Pancreas (tissue), 10 donors: ENCODE results near the gene FRMD4A. TPM values are rescaled to one million over a fixed set of nuclear protein-coding genes. Genes with fewer than 3 reads are reported as not detected.
A peak's percentile ranks its signal among the peaks of the same experiment; 100 is the strongest.

Experiments
- ATAC-seq, 4 donors: fragments of 200-7000 bp; cut with Tn5 transposase; one replicate each; pipeline versions ENCODE4 v1.8.0 to v1.9.1; 2020; ENCODE audit warnings: mild to moderate bottlenecking in 4 of 4, moderate library complexity in 4 of 4
- DNase-seq, 6 donors: peaks; one replicate each; pipeline ENCODE4 v3.0.0-alpha.2; 2020
- FAIRE-seq: peaks from 2 replicates; lab custom pipeline; 2012; peaks lifted over from hg19 to GRCh38; lab: Jason Lieb, UNC
- H3K27ac ChIP-seq, 4 donors: fragments of 200-600 bp; sonication (generic); 1 replicate in 3 of 4; 2 replicates in 1 of 4; pipeline versions ENCODE4 v1.5.0 to v1.8.0; 2020
- H3K27me3 ChIP-seq, 4 donors: fragments of 200-600 bp; one replicate each; pipeline ENCODE4 v1.8.0; 2021
- H3K36me3 ChIP-seq, 3 donors: fragments of 200-600 bp; sonication (generic) in 1 of 3; one replicate each; pipeline versions ENCODE4 v1.5.0 to v1.8.0; 2020 to 2021
- H3K4me1 ChIP-seq, 3 donors: fragments of 200-600 bp; one replicate each; pipeline ENCODE4 v1.8.0; 2021
- H3K4me3 ChIP-seq, 4 donors: fragments of 200-600 bp; sonication (generic) in 2 of 4; one replicate each; pipeline versions ENCODE4 v1.5.0 to v1.8.0; 2020 to 2021
- H3K9me3 ChIP-seq, 4 donors: fragments of 200-600 bp; one replicate each; pipeline ENCODE4 v1.8.0; 2021
- CTCF ChIP-seq, 4 donors: fragments of 200-600 bp; sonication (generic) in 3 of 4; IDR thresholded peaks; one replicate each; pipeline versions ENCODE4 v1.5.0 to v1.8.0; 2021; ENCODE audit warnings: antibody characterized with exemption in 4 of 4
- WGBS, 2 donors: extraction: QIAGEN DNeasy Blood & Tissue Kit; methylation state at CpG; one replicate each; pipeline ENCODE4 v1.1.7; 2013; 5-methylcytosine and 5-hydroxymethylcytosine counted together
- intact Hi-C, 3 donors: fragments of 100-400 bp; cut with DNase I; formaldehyde crosslinking; loops; one replicate each; pipeline versions ENCODE4 v1.11.1 to v1.14.2; 2022
- polyA plus RNA-seq, 2 donors: library from polyadenylated mRNA; stranded (reverse); fragments of 200-250 nt; gene quantifications; one replicate each; pipeline ENCODE4 v1.2.3, GENCODE V29; 2013
- total RNA-seq, 6 donors: library from RNA; stranded (reverse); fragmentation: NEBNext Ultra II Directional in 4 of 6; extraction: Animal tissue kit (Norgen Biotek cat#: 25700) in 4 of 6; gene quantifications; one replicate each; pipeline versions ENCODE4 v1.2.1 to v1.2.4, GENCODE V29; 2021 to 2023
- donor health status: healthy with polysubstance abuse.
- donor health status: DM: no; HTN: no; CAD: no; lungs with moderate emphysema.
- donor health status: DM: no; HTN: no; CAD: no.
- donor health status: control.
- donor health status: control.
- donor health status: Bipolar disorder and iron deficiency.
- donor health status: DM: yes; HTN: yes; CAD: no.
- donor health status: DM: no; HTN: no; CAD: no.
- donor health status: DM: no; HTN: no; CAD: no.
- donor health status: DM: yes; HTN: yes; CAD: no.

FRMD4A gene
- total and polyA plus RNA-seq, 8 donors = 13.5 to 27.5 (median 18.7) TPM

- Histone ChIP-seq H3K27ac (no peak overlapping the region), H3K9me3 (no peaks in the 10 kb centered on the region), H3K4me1 (no peaks in the 10 kb centered on the region), H3K27me3 (no peaks in the 10 kb centered on the region), H3K4me3 (no peak overlapping the region), H3K36me3 (no peaks in the 10 kb centered on the region)
- intact Hi-C loops = no loop called here
- DNase-seq (no peak), ATAC-seq (peak in 1 of 4 donors; percentile 61), FAIRE-seq (no peak)
- 53 to 61% methylated on average over 5 of the region's 5 CpGs for WGBS, 2 donors
- TF ChIP-seq CTCF (IDR thresholded peaks at IDR 0.05) = no peak
Observed at GRCh38 chr10:13813550-13813949, 517.2 kb downstream of the FRMD4A start.

- DNase-seq = no peak
- TF ChIP-seq CTCF (IDR thresholded peaks at IDR 0.05) = no peak
- intact Hi-C loops = no loop called here
- no peak overlapping the region for H3K4me3 ChIP-seq
- no peaks in the 10 kb centered on the region for H3K9me3 ChIP-seq
- WGBS, 2 donors = 92 to 93% methylated on average over 11 of the region's 11 CpGs
- no peak for FAIRE-seq
- no peak for ATAC-seq
- no peaks in the 10 kb centered on the region for H3K4me1 ChIP-seq
- no peaks in the 10 kb centered on the region for H3K36me3 ChIP-seq
- no peak overlapping the region for H3K27ac ChIP-seq
- no peaks in the 10 kb centered on the region for H3K27me3 ChIP-seq
Observed at GRCh38 chr10:13812804-13813203, 517.9 kb downstream of the FRMD4A start.

- DNase-seq = no peak
Observed at GRCh38 chr10:13810568-13810967, 520.2 kb downstream of the FRMD4A start.

GRCh38 chr10:13809427-13809826, 521.3 kb downstream of the FRMD4A start:
- TF ChIP-seq CTCF (IDR thresholded peaks at IDR 0.05) = no peak
- WGBS, 2 donors = 81 to 82% methylated on average over 6 of the region's 6 CpGs
- DNase-seq = no peak

More at GRCh38 chr10:13810568-13810967, 520.2 kb downstream of the FRMD4A start:
- Histone ChIP-seq H3K36me3 (no peaks in the 10 kb centered on the region), H3K27ac (no peak overlapping the region), H3K4me1 (no peaks in the 10 kb centered on the region), H3K4me3 (no peak overlapping the region), H3K27me3 (no peaks in the 10 kb centered on the region), H3K9me3 (no peaks in the 10 kb centered on the region)
- ATAC-seq = no peak
- intact Hi-C loops = no loop called here
- 85 to 90% methylated on average over 4 of the region's 4 CpGs for WGBS, 2 donors
- no peak for TF ChIP-seq CTCF (IDR thresholded peaks at IDR 0.05)
- FAIRE-seq = no peak

GRCh38 chr10:13808556-13809391, 522.0 kb downstream of the FRMD4A start:
- WGBS, 2 donors = 87 to 88% methylated on average over 15 of the region's 15 CpGs
- Histone ChIP-seq H3K9me3 (no peaks in the 10 kb centered on the region), H3K36me3 (no peaks in the 10 kb centered on the region), H3K27me3 (no peaks in the 10 kb centered on the region), H3K27ac (no peak overlapping the region), H3K4me3 (no peak overlapping the region), H3K4me1 (no peaks in the 10 kb centered on the region)
- DNase-seq (no peak), FAIRE-seq (no peak), ATAC-seq (no peak)
- intact Hi-C loops = no loop called here
- no peak for TF ChIP-seq CTCF (IDR thresholded peaks at IDR 0.05)

More at GRCh38 chr10:13809427-13809826, 521.3 kb downstream of the FRMD4A start:
- no peak overlapping the region for H3K4me3 ChIP-seq
- intact Hi-C loops = no loop called here
- no peaks in the 10 kb centered on the region for H3K9me3 ChIP-seq
- H3K27me3 ChIP-seq = no peaks in the 10 kb centered on the region
- H3K36me3 ChIP-seq = no peaks in the 10 kb centered on the region
- ATAC-seq (no peak), FAIRE-seq (no peak)
- no peaks in the 10 kb centered on the region for H3K4me1 ChIP-seq
- no peak overlapping the region for H3K27ac ChIP-seq
